A549 (cell line): ENCODE data around the gene LMAN1L. TPM values are rescaled to one million over a fixed set of nuclear protein-coding genes. Genes with fewer than 3 reads are reported as not detected.

Source experiments
- ATAC-seq, 2 experiments: fragments of 200-7000 bp in 1 of 2; fragments of >200 bp in 1 of 2; cut with Nextera tagmentation in 1 of 2; cut with Tn5 transposase in 1 of 2; 3 replicates each; pipeline versions ENCODE4 v1.8.0 to v1.9.1; 2018 to 2020; ENCODE audit warnings: mild to moderate bottlenecking in 1 of 2, moderate library complexity in 1 of 2
- CTCF ChIA-PET: fragments of 300-600 bp; sonication (Branson Sonifier 250); formaldehyde crosslinking; extraction: SDS; loops from one replicate; lab custom pipeline; 2021; ENCODE audit warnings: antibody characterized with exemption, inconsistent platforms; lab: Yijun Ruan, JAX
- POLR2A ChIA-PET: fragments of 350-600 bp; formaldehyde crosslinking; extraction: SDS; loops from one replicate; lab custom pipeline; 2021; ENCODE audit warnings: antibody characterized with exemption, inconsistent platforms; lab: Yijun Ruan, JAX
- DNase-seq, 2 experiments: peaks; one replicate each; pipeline versions ENCODE4 v3.0.0 to v3.0.0-alpha.2; 2011 to 2016; ENCODE audit warnings: low read depth in 1 of 2, low spot score in 1 of 2
- FAIRE-seq: peaks from 2 replicates; lab custom pipeline; 2011; peaks lifted over from hg19 to GRCh38; lab: Jason Lieb, UNC
- H3K27ac ChIP-seq, 2 experiments: fragments of >200 bp; sonication (Bioruptor Twin); formaldehyde crosslinking; 3 replicates each; pipeline ENCODE4 v1.5.1; 2016 to 2017
- H3K4me1 ChIP-seq: fragments of >200 bp; sonication (Bioruptor Twin); formaldehyde crosslinking; 3 replicates; pipeline ENCODE4 v1.6.1; 2016
- H3K4me2 ChIP-seq: fragments of >200 bp; sonication (Bioruptor Twin); formaldehyde crosslinking; 3 replicates; pipeline ENCODE4 v1.6.1; 2016
- H3K4me3 ChIP-seq: fragments of >200 bp; sonication (Bioruptor Twin); formaldehyde crosslinking; 3 replicates; pipeline ENCODE4 v1.5.1; 2016
- H3K9me3 ChIP-seq: fragments of >200 bp; sonication (Bioruptor Twin); formaldehyde crosslinking; 3 replicates; pipeline ENCODE4 v1.6.1; 2016
- CHD2 ChIP-seq: fragments of 150-350 bp; IDR thresholded peaks from 2 replicates; pipeline ENCODE4 v1.6.1; 2014; ENCODE audit warnings: low read length; ENCODE audit not compliant: partially characterized antibody
- CHD4 ChIP-seq: fragments of 200-600 bp; sonication (generic); IDR thresholded peaks from 2 replicates; pipeline ENCODE4 v1.6.1; 2016; ENCODE audit warnings: antibody characterized with exemption, mild to moderate bottlenecking, borderline replicate concordance
- EHMT2 ChIP-seq: fragments of 200-600 bp; sonication (generic); IDR thresholded peaks from 2 replicates; pipeline ENCODE4 v1.6.1; 2016; ENCODE audit warnings: antibody characterized with exemption, low read depth, mild to moderate bottlenecking, moderate library complexity
- FOSB ChIP-seq: fragments of 250-450 bp; sonication (Bioruptor Pico); IDR thresholded peaks from 2 replicates; pipeline ENCODE4 v1.5.0; 2020; ENCODE audit warnings: mild to moderate bottlenecking, moderate library complexity
- FOSL2 ChIP-seq, 2 experiments: fragments of 450-650 bp in 1 of 2; fragments of >200 bp in 1 of 2; sonication (Bioruptor Twin) in 1 of 2; formaldehyde crosslinking; IDR thresholded peaks; 2 replicates each; pipeline versions ENCODE4 v1.5.0 to v1.6.1; 2016 to 2020; ENCODE audit warnings: mild to moderate bottlenecking in 1 of 2, moderate library complexity in 1 of 2
- GATA3 ChIP-seq: IDR thresholded peaks from 2 replicates; pipeline ENCODE4 v1.6.1; 2012; ENCODE audit warnings: borderline replicate concordance
- HEYL ChIP-seq: fragments of 250-450 bp; sonication (Bioruptor Pico); IDR thresholded peaks from 2 replicates; pipeline ENCODE4 v1.8.0; 2021; ENCODE audit warnings: mild to moderate bottlenecking, moderate library complexity
- JUN ChIP-seq, 2 experiments: fragments of >200 bp; sonication (Bioruptor Twin); formaldehyde crosslinking; IDR thresholded peaks; 2 replicates in 1 of 2; 3 replicates in 1 of 2; pipeline ENCODE4 v1.6.1; 2016 to 2017
- KDM1A ChIP-seq: fragments of 200-600 bp; sonication (generic); IDR thresholded peaks from 2 replicates; pipeline ENCODE4 v1.6.1; 2016; ENCODE audit warnings: low read depth, mild to moderate bottlenecking
- KDM5A ChIP-seq: fragments of 200-600 bp; sonication (generic); IDR thresholded peaks from 2 replicates; pipeline ENCODE4 v1.6.1; 2016; ENCODE audit warnings: antibody characterized with exemption, mild to moderate bottlenecking
- MAFK ChIP-seq: fragments of 450-650 bp; IDR thresholded peaks from 2 replicates; pipeline ENCODE4 v1.6.1; 2014; ENCODE audit not compliant: partially characterized antibody
- POLR2A ChIP-seq: IDR thresholded peaks from 2 replicates; pipeline ENCODE4 v1.6.1; 2012; ENCODE audit warnings: mild to moderate bottlenecking, low read length
- POLR2AphosphoS2 ChIP-seq: conservative IDR thresholded peaks from 2 replicates; pipeline ENCODE4 v1.6.1; 2012; ENCODE audit warnings: low read length, improper control_type of control experiment, inconsistent platforms
- RFX5 ChIP-seq: fragments of 450-650 bp; IDR thresholded peaks from 2 replicates; pipeline ENCODE4 v1.7.1; 2014; ENCODE audit warnings: antibody characterized with exemption, mild to moderate bottlenecking, moderate library complexity
- SMC3 ChIP-seq: fragments of >200 bp; sonication (Bioruptor Twin); formaldehyde crosslinking; IDR thresholded peaks from 3 replicates; pipeline ENCODE4 v1.6.1; 2018; ENCODE audit warnings: inconsistent platforms
- TP53 ChIP-seq: fragments of 250-450 bp; sonication (Bioruptor Pico); IDR thresholded peaks from 2 replicates; pipeline ENCODE4 v1.5.0; 2021; ENCODE audit warnings: mild to moderate bottlenecking, moderate library complexity
- WGBS: methylation state at CpG from one replicate; pipeline ENCODE4 v1.1.6; 2017; ENCODE audit errors: missing lambda C conversion rate; 5-methylcytosine and 5-hydroxymethylcytosine counted together
- polyA plus RNA-seq, 4 experiments: library from polyadenylated mRNA; depleted of rRNA in 3 of 4; stranded (reverse); fragments of >200 nt; fragmentation: RNase III in 1 of 4; extraction: RNeasy Plus Mini Kit Qiagen cat#74134 plus additional on column Dnase treatment in 1 of 4; gene quantifications; 2 replicates in 3 of 4; 3 replicates in 1 of 4; pipeline ENCODE4 v1.2.3, GENCODE V29; 2011 to 2017
- TF ChIP-seq, protein P1 (sequence below): fragments of 200-600 bp; sonication (generic); IDR thresholded peaks from 2 replicates; pipeline ENCODE4 v1.6.1; 2016; ENCODE audit warnings: antibody characterized with exemption, mild to moderate bottlenecking, moderate library complexity
- TF ChIP-seq, protein P2 (sequence below): IDR thresholded peaks from 2 replicates; pipeline ENCODE4 v1.6.1; 2012; ENCODE audit warnings: low read depth, borderline replicate concordance
- TF ChIP-seq, protein P3 (sequence below): IDR thresholded peaks from 2 replicates; pipeline ENCODE4 v1.6.1; 2012
- TF ChIP-seq, protein P4 (sequence below): fragments of >200 bp; sonication (Bioruptor Twin); formaldehyde crosslinking; IDR thresholded peaks from 3 replicates; pipeline ENCODE4 v1.6.1; 2016
- TF ChIP-seq, protein P5 (sequence below): fragments of 150-350 bp; IDR thresholded peaks from 2 replicates; pipeline ENCODE4 v1.6.1; 2014; ENCODE audit warnings: low read depth, mild to moderate bottlenecking, low read length
- TF ChIP-seq, protein P6 (sequence below): fragments of 250-450 bp; sonication (Bioruptor Pico); IDR thresholded peaks from 2 replicates; pipeline ENCODE4 v1.5.0; 2021; ENCODE audit warnings: mild to moderate bottlenecking, moderate library complexity, borderline replicate concordance
- TF ChIP-seq, protein P7 (sequence below): fragments of 450-650 bp; IDR thresholded peaks from 2 replicates; pipeline ENCODE4 v1.6.1; 2014; ENCODE audit warnings: antibody characterized with exemption

Gene LMAN1L
- polyA plus RNA-seq, 2 of the 4 experiments (the other 2 are of a cell fraction) = not detected

DNA sequence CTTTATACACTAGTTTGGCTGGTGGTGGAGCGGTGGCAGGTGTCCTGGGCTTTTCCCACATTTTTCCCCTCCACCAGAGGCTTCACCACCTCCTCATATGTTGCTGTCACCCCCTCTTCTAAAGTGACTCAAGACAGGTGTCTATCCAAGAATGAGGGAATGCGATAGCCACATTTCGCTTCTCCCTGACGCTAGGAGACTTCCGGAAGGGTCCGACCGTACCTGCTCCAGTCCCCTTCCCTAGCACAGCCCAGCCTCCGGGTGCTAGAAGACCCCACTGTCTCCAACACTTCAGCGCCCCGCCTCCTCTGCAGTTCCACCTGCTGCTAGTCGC is 60.0 kb downstream of the LMAN1L start:
- ATAC-seq = peak; percentile 8 to 31; a peak in 4 of 6 replicates
- Histone ChIP-seq H3K4me2 (peak overlapping the region; percentile 99), H3K27ac (peak overlapping the region; percentile 87 to 91)
- ChIA-PET POLR2A (interaction anchor here (0.7 to 2.0 kb wide), 3 partner anchors 9 to 34 kb away, joined by 3 to 5 read pairs (median 4); partner anchors contain the start of gene FAM219B), CTCF (interaction anchor here (1.3 kb wide), 1 partner anchor 101 kb away, joined by 3 read pairs; no protein-coding TSS in a partner anchor)
- TF ChIP-seq, protein P1, sequence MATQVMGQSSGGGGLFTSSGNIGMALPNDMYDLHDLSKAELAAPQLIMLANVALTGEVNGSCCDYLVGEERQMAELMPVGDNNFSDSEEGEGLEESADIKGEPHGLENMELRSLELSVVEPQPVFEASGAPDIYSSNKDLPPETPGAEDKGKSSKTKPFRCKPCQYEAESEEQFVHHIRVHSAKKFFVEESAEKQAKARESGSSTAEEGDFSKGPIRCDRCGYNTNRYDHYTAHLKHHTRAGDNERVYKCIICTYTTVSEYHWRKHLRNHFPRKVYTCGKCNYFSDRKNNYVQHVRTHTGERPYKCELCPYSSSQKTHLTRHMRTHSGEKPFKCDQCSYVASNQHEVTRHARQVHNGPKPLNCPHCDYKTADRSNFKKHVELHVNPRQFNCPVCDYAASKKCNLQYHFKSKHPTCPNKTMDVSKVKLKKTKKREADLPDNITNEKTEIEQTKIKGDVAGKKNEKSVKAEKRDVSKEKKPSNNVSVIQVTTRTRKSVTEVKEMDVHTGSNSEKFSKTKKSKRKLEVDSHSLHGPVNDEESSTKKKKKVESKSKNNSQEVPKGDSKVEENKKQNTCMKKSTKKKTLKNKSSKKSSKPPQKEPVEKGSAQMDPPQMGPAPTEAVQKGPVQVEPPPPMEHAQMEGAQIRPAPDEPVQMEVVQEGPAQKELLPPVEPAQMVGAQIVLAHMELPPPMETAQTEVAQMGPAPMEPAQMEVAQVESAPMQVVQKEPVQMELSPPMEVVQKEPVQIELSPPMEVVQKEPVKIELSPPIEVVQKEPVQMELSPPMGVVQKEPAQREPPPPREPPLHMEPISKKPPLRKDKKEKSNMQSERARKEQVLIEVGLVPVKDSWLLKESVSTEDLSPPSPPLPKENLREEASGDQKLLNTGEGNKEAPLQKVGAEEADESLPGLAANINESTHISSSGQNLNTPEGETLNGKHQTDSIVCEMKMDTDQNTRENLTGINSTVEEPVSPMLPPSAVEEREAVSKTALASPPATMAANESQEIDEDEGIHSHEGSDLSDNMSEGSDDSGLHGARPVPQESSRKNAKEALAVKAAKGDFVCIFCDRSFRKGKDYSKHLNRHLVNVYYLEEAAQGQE = no peak
- TF ChIP-seq RFX5 (no peak), CHD2 (no peak), KDM5A (0 out of 2 replicates have a peak, but pooled peaks have one; percentile 29), GATA3 (no peak)
- TF ChIP-seq, all 56 proteins: peak for 1
- Histone ChIP-seq H3K4me3 (peak overlapping the region; percentile 88), H3K9me3 (no peaks in the 10 kb centered on the region), H3K4me1 (peaks cover 25% of the 10 kb centered on the region; the same call in 2 of the 3 replicates)
- 3% methylated on average over 11 of the region's 11 CpGs for WGBS
- DNase-seq = no peak
- FAIRE-seq = no peak

DNA sequence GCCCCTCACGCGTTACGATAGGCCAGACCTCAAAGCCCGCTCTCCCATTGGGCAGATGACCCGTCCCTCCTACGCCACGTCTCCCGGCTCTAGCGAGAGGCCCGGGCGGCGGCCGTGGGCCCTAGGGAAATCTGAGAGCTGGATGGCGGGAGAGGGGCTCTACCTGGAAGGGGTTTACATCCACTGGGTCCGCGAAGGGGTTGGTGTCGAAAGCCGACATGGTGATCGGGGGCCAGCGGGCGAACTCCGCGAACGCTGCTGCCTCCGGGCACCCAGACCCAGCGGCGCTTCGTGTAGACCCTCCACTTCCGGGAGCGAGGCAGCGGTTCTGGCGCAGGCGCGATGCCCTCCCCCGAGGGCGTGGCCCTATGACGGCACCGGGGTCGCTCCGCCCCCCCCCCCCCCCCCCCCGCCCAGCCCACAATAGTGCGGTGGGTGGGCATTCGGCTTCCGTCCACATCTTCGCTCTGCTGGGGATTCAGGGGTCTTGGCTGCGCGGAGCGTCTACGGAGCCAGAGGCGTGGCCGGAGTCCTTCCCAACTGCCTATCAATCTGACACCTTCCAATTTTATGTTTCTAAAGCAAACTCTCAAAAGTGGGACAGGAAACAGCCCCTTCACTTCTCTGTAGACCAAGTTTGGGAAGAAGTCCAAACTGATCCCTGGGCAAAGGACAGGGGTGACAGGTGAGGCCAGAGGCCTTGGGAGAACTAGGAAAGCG is 60.6 kb downstream of the LMAN1L start, which contains the start of gene SCAMP2:
TSS of gene SCAMP2 (minus strand) at position 330 of the 720 bp plus-strand sequence. CDS start at position 220, 110 bp downstream.
- FAIRE-seq = no peak
- ChIA-PET CTCF (interaction anchor here (0.8 to 1.3 kb wide), 6 partner anchors 10 to 102 kb away, joined by 3 to 6 read pairs (median 3); no protein-coding TSS in a partner anchor), POLR2A (interaction anchor here (0.7 to 2.0 kb wide), 7 partner anchors 7 to 150 kb away, joined by 3 to 7 read pairs (median 4); partner anchors contain the start of genes FAM219B, MPI and PPCDC)
- peak; percentile 97 to 99 for DNase-seq
- Histone ChIP-seq H3K27ac (peak within 1 kb of the TSS; percentile 87 to 91), H3K9me3 (no peaks in the 10 kb centered on the region), H3K4me1 (peaks cover 20% of the 10 kb centered on the region; the same call in 2 of the 3 replicates), H3K4me3 (peak within 1 kb of the TSS; percentile 88), H3K4me2 (peak within 1 kb of the TSS; percentile 99)
- peak; percentile 99 for ATAC-seq
- whole genome bisulfite sequencing = 2% methylated on average over 44 of the region's 52 CpGs
- TF ChIP-seq, protein P2, sequence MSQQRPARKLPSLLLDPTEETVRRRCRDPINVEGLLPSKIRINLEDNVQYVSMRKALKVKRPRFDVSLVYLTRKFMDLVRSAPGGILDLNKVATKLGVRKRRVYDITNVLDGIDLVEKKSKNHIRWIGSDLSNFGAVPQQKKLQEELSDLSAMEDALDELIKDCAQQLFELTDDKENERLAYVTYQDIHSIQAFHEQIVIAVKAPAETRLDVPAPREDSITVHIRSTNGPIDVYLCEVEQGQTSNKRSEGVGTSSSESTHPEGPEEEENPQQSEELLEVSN = peak; percentile 25; the same call in 1 of the 2 replicates
- TF ChIP-seq, protein P3, sequence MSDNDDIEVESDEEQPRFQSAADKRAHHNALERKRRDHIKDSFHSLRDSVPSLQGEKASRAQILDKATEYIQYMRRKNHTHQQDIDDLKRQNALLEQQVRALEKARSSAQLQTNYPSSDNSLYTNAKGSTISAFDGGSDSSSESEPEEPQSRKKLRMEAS = peak; percentile 76
- TF ChIP-seq FOSL2 (IDR thresholded peaks at IDR 0.05) = no peak
- peak; percentile 34; the same call in 1 of the 2 replicates for TF ChIP-seq FOSL2 (CRISPR knock-in tag; IDR thresholded peaks at IDR 0.05)
- TF ChIP-seq POLR2AphosphoS2 = no peak
- peak; percentile 91 for TF ChIP-seq POLR2A
- TF ChIP-seq TP53 (CRISPR knock-in tag) = 0 out of 2 replicates have a peak, but pooled peaks have one; percentile 67
- TF ChIP-seq, protein P4, sequence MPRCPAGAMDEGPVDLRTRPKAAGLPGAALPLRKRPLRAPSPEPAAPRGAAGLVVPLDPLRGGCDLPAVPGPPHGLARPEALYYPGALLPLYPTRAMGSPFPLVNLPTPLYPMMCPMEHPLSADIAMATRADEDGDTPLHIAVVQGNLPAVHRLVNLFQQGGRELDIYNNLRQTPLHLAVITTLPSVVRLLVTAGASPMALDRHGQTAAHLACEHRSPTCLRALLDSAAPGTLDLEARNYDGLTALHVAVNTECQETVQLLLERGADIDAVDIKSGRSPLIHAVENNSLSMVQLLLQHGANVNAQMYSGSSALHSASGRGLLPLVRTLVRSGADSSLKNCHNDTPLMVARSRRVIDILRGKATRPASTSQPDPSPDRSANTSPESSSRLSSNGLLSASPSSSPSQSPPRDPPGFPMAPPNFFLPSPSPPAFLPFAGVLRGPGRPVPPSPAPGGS = peak; percentile 96
- 0 out of 2 replicates have a peak, but pooled peaks have one; percentile 16 for TF ChIP-seq CHD4
- no peak for TF ChIP-seq KDM1A
- TF ChIP-seq, protein P5, sequence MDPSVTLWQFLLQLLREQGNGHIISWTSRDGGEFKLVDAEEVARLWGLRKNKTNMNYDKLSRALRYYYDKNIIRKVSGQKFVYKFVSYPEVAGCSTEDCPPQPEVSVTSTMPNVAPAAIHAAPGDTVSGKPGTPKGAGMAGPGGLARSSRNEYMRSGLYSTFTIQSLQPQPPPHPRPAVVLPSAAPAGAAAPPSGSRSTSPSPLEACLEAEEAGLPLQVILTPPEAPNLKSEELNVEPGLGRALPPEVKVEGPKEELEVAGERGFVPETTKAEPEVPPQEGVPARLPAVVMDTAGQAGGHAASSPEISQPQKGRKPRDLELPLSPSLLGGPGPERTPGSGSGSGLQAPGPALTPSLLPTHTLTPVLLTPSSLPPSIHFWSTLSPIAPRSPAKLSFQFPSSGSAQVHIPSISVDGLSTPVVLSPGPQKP = no peak
- TF ChIP-seq HEYL (CRISPR knock-in tag) = no peak
- peak; percentile 90 to 92 for TF ChIP-seq JUN (IDR thresholded peaks at IDR 0.05)
- TF ChIP-seq FOSB (CRISPR knock-in tag) = no peak
- TF ChIP-seq, protein P6, sequence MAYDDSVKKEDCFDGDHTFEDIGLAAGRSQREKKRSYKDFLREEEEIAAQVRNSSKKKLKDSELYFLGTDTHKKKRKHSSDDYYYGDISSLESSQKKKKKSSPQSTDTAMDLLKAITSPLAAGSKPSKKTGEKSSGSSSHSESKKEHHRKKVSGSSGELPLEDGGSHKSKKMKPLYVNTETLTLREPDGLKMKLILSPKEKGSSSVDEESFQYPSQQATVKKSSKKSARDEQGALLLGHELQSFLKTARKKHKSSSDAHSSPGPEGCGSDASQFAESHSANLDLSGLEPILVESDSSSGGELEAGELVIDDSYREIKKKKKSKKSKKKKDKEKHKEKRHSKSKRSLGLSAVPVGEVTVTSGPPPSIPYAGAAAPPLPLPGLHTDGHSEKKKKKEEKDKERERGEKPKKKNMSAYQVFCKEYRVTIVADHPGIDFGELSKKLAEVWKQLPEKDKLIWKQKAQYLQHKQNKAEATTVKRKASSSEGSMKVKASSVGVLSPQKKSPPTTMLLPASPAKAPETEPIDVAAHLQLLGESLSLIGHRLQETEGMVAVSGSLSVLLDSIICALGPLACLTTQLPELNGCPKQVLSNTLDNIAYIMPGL (CRISPR knock-in tag) = peak; percentile 37; the same call in 1 of the 2 replicates
- TF ChIP-seq EHMT2 = no peak
- 0 out of 2 replicates have a peak, but pooled peaks have one; percentile 16 for TF ChIP-seq KDM5A
- TF ChIP-seq MAFK = no peak
- TF ChIP-seq SMC3 = peak; percentile 9; the same call in 1 of the 3 replicates
- TF ChIP-seq, protein P7, sequence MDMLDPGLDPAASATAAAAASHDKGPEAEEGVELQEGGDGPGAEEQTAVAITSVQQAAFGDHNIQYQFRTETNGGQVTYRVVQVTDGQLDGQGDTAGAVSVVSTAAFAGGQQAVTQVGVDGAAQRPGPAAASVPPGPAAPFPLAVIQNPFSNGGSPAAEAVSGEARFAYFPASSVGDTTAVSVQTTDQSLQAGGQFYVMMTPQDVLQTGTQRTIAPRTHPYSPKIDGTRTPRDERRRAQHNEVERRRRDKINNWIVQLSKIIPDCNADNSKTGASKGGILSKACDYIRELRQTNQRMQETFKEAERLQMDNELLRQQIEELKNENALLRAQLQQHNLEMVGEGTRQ = 0 out of 2 replicates have a peak, but pooled peaks have one; percentile 8
